ENCODE results near the gene STAP2.

Gene STAP2

GRCh38 chr19:4369888-4370260 is 31.2 kb upstream of the STAP2 start:
- peak; percentile 59 for DNase-seq

DNA sequence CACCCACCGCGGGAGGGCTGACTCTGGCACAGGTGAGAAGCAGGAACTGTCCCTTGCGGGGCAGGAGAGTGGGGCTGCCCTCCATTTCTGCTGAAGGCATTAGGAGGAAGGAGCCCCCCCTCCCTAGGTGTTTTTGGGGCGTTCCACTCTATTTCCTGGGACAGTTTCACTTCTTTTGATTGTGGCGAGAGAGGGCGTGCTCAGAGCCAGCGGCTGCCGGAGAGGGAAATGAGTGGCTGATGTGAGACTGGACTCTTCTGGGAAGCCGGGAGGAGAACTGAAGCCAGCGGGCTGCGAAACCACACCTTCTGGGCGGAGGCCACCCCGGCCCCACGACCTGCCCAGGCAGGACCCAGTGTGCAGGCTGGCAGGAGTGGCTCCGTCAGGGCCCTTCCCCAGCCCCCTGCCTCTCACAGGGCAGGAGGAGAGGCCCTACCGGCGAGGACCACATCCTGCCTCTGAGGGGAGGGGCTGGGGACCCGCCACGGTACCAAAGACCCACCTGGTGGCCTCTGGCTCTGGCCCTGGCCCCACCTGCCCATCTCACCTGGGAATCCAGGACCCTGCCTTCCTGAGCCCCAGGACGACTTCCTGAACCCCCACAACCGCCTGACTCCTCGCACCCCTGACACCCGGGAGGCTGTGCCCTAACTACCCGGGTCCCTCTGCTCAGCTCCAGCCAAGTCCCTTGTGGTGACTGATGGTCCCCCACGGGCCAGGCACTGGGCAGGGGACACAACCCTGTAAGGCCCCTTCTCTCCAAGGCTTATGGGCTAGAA is 30.7 kb upstream of the STAP2 start:
- DNase-seq = peak; percentile 45

DNA sequence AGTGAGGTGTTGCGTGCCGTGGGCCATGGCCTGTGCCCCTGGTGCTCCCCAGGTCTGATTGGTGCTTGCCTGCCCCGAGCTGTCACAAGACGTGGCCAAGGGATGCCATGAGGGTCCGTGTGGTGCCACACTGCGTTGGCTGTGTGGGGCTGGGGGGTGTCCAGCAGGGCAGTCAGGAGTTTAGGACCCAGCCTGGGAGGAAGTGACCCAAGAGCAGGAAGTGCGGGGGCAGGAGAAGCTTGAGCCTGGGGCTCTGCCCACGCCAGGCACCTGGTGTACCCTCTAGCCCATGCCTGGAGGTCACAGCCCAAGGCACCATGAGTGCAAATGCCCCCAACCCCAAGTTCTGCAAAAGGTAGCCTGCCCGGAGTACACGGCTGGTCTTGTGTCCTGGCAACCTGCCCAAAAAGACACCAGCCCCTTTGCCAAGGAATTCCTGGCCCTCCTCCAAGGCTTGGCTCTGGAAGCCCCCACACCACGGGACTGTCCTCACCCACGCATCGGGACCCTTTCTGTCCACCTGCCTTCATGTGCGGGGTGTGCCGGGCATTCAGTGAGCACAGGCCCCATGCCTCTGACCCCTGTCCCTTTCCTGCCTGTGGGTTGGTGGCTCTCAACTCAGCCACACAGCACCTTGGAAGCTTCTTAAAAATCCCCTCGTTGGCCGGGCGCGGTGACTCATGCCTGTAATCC is 29.6 kb upstream of the STAP2 start:
- DNase-seq = no peak

GRCh38 chr19:4367781-4368127 is 29.1 kb upstream of the STAP2 start:
- DNase-seq = no peak

- DNase-seq = no peak
Observed at GRCh38 chr19:4367336-4367723, 28.7 kb upstream of the STAP2 start.

DNA sequence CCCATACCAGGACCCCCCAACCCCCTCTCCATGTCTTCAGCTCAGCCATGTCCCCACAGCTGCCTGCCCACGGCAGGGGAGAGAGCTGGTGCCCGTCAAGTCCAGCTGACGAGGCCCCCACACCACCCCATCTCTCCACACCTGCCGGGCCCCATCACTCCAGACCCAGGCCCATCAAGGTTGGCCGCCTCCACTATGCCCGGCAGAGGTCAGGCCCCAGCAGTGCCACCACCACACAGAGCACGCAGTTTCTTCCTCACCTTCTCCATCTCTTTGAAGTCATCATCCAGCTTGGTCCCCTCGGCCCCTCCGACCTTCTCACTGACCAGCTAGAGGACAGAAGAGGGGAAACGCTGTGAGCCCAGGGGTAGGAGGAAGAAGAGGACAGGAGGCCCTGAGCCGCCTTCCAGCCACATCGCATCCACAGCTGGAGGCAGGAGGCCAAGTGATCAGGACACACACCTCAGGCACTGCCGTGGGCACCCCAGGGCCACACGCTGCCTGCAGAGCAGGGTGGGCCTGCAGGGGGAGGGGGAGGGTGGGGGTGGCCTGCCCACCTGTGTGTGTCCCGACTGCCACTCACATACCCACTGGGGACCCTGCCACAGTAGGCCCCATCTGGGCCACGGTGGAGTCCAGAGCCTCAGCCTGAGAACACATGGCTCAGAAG is 28.2 kb upstream of the STAP2 start:
- DNase-seq = no peak

DNA sequence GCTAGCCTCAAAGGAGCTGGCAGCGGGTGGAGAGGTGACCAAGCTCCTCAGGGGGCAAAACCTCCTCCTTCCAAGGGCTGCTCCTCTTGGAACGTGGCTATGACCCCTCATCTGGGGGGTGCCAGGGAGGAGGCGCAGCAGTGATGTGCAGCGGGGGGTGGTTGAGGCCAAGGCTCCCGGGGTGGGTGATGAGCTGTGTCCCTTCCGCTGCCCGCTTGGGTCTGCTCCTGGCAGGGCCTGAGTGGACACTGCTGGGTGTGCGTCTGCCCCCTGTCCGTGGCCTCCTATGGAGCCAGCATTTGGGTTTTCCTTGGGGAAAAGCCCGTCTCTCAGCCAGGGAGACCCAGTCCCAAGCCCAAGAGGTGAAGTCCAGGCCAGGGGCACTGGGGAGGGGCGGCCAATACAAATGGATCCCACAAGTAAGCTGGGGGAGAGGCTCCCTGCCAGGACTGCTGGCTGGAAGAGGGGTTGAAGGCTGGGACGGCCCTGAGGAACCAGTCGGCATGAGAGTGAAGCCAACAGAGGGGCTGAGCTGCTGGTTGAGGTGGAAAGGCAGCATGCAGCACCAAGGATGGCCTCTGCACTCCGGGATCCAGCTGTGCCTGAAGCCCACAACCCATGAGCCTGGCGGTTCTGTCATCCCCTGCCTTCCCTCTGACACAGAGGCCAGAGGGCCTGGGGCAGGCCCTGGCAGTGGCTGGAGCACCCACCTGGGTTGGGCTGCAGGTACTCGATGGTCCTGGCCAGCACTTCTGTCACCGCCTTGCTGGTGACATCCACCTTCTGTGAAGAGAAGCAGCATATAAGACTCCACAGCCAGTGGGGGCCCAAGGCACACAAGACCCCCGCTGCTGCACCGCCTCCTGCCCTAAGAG is 27.4 kb upstream of the STAP2 start:
- no peak for DNase-seq

DNA sequence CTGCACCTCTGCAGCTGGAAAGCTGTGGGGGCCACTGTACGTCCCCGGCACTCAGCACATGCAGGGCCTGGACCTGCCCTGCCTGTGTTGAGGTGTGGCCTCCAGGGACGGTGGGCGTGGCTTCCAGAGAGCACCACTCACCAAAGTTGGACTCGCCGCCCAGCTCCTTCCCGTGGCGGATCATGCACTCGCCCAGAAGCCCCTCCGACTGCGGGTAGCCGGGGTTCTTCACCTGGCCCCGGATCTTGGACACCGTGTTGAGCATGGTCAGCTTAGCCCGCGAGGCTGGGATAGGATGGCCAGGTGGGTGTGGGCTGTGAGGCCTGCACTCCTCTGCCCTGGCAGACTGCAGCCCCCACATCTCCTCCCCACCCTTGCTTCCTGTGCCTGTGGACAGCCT is 26.7 kb upstream of the STAP2 start:
- DNase-seq = no peak

GRCh38 chr19:4363571-4364304 is 25.1 kb upstream of the STAP2 start:
- no peak for DNase-seq

DNA sequence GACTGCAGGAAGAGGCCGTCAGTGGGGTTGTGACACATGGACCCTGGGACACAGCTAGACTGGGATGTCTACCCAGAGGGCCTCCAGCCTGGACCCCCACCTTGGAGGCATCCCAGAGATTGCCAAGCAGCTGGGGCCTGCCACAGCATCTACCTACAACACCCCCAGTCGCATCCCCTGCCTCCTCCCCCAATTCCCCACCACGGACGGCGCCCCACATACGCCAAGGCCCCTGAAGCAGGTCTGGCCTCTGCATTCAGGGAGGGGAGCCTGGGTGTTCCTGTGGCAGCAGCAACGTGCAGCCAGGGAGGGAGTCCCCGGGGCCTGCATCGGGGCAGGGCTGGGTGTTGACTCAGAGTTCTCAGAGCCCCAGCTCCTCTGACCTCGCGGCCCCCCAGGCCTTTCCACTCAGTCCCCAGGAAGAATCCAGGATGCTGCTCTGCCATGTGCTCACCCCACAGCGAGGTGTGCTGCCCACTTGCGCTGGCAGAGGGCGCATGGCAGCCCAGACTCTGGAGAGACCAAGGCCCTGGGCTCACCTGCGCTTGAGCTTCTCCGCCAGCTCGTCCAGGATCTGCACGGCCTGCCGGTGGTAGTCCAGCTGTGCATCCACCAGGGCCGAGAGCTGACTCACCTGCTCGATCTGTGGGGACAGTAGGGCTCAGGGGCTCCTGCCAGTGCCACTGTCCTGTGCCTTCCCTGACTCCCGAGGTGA is 24.4 kb upstream of the STAP2 start:
- no peak for DNase-seq

GRCh38 chr19:4362101-4362828 is 23.6 kb upstream of the STAP2 start:
- no peak for DNase-seq

DNA sequence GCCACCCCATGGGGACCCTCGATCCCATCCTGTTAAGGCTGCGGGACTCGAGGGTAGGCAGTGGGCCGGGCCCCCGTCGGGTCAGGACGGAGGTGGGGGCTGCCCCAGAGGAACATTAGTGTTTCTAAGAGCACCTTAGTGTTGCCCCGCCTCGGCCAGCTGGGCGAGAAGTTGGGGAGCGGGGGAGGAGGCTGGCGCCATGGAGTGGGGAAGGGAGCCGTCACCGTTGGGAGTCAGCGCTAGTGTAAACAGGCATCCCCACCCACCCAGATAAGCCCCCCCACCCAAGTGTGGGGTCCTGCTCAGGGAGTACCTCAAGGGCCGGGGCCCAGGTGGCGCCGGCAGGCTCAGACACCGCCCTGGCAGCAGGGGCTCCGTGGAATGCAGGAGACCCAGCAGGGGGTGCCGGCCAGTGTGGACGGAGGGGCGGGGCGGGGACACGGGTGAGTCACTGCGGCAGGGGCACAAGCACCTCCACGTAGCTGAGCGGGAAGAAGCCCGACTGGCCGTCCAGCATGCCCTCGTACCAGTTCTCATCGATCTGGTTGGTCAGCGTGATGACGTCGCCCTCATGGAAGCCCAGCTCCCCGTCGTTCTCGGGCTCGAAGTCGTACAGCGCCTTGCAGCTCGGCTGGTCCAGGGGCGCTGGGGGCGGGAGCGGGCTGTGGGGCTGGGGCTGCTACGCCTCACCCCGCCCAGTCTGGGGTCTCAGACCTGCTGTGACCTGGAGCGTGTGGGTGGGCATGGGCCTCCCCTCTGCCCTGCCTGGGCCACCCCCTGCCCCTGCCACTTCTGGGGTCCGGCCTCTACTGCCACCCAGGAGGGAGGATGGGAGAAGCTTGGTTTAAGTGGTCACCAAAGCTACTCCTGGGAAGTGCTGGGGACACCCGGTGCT is 22.8 kb upstream of the STAP2 start:
- DNase-seq = no peak

DNA sequence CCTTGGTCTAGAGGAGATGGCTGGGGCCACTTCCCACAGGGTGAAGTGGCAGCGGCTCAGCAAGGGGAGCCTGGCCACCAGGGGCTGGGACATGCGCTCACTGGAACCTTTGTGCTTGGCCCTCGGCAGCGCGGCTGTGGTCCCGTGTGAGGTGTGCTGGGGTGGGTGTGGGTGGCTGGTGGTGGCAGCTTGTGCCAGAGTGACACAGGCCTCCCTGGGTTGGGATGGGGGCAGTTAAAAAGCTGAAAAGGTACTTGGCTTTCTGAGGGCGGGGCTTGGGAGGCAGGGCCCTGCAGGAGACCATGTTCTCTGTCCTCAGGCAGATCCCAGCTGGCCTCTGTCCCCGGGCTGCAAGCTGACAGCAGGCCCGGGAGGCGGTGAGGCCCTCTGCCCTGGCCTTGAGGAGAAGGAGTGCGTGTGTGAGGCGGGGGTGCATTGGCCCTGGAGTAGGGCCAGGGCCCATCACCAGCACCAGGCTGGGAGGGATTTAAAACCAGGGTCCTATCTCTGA is 22.1 kb upstream of the STAP2 start:
- no peak for DNase-seq

GRCh38 chr19:4360081-4360569 is 21.5 kb upstream of the STAP2 start:
- no peak for DNase-seq

- DNase-seq = no peak
Observed at GRCh38 chr19:4359627-4360000, 21.0 kb upstream of the STAP2 start.

- DNase-seq = no peak
Observed at GRCh38 chr19:4358709-4359626, 20.3 kb upstream of the STAP2 start.

- DNase-seq = no peak
Observed at GRCh38 chr19:4357921-4358326, 19.3 kb upstream of the STAP2 start.

GRCh38 chr19:4357095-4357797 is 18.6 kb upstream of the STAP2 start:
- no peak for DNase-seq

Data from activated T-cell treated with anti-CD3 and anti-CD28 coated beads for 4 hours (primary cell).